GM18907 (cell line): ENCODE results near the gene LAMB4.

Experiments used
- ATAC-seq: cut with Tn5 transposase; IDR thresholded peaks from one replicate; pipeline ENCODE4 v1.9.1; 2021; ENCODE audit warnings: mild to moderate bottlenecking, moderate library complexity; ENCODE audit not compliant: unreplicated experiment

Gene LAMB4

DNA sequence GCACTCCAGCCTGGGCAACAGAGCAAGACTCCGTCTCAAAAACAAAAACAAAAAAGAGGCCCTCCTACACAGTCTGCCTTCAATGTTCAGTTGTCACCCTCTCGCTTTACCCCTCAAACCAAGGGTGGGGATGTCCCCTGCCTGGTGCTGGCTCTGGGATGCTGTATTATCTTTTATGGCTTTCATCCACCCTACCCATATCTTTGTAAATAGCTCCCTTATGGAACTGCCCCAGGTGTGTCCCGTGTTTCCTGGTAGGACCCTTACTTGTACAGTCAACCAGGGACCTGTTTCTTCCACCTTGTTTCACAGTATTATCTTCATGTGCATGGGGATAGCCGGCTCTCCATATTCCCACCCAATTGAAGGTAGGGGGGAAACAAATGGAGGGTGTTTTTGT lies 111.5 kb downstream of the LAMB4 start:
- ATAC-seq = no peak

GRCh38 chr7:108017776-108018151 lies 112.4 kb downstream of the LAMB4 start:
- ATAC-seq = no peak

DNA sequence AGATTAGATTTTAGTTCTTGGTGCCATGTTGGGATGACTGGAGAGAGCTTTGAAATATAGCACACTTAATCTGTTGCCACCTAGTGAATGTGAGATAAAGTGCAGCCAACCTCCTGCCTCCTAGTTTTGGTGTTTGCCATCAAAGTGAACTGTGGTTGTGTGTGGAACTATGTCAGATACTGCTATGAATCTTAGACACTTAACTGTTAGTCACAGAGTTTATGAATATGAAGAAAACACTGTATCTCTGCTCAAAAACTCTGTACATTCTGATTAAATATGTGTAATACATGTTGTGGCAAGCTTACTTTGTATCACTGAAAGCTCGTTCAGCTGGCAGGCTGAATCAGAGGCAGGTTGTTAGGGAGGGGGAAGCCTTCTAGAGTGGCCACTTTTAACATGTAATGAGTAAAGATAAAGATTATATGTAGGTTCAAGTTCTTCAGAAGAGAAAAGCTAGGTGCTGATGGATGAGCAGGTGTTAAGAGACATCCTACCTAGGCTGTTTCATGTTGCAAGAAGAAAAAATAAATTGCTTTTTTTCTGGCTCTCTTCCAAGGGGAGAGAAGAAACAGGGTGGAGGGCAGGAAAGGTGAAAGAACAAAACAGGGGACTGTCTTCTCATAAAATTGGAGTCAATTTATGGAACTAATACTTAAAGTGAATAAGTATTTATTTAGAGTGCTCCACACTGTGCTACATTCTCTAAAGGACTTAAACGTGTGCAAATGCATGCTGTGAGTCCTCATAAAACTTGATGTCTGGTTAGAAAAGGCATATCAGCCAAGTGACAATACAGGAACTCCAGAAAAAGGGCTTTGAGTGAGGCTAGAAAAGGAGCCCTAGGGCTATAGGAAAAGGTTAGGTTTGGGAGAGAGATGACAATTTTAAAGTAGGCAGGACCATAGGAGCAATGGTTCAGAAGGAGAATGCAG lies 113.1 kb downstream of the LAMB4 start:
- peak; percentile 68 for ATAC-seq

GRCh38 chr7:108015740-108016139 lies 114.4 kb downstream of the LAMB4 start:
- ATAC-seq = no peak

- no peak for ATAC-seq
Measured at GRCh38 chr7:108014747-108015682, 115.1 kb downstream of the LAMB4 start.

DNA sequence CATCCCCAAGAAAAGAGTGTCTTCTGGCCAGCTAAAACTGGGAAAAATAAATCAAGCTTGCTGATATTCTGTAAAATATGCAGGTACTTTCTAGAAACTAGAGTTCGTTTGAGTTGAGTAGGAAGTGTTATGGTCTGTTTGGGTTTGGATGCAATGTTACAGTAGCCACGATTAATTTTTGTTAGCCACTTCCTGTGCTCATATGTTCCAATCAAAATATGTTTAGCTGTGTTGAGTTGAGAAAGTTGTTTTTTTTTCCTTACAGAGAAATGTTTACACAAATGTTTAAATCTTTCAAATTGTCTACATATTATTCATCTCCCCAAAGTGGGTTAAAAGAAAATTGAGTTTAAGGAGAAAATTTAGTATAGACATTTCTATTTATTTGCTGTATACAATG lies 115.9 kb downstream of the LAMB4 start:
- ATAC-seq = no peak

DNA sequence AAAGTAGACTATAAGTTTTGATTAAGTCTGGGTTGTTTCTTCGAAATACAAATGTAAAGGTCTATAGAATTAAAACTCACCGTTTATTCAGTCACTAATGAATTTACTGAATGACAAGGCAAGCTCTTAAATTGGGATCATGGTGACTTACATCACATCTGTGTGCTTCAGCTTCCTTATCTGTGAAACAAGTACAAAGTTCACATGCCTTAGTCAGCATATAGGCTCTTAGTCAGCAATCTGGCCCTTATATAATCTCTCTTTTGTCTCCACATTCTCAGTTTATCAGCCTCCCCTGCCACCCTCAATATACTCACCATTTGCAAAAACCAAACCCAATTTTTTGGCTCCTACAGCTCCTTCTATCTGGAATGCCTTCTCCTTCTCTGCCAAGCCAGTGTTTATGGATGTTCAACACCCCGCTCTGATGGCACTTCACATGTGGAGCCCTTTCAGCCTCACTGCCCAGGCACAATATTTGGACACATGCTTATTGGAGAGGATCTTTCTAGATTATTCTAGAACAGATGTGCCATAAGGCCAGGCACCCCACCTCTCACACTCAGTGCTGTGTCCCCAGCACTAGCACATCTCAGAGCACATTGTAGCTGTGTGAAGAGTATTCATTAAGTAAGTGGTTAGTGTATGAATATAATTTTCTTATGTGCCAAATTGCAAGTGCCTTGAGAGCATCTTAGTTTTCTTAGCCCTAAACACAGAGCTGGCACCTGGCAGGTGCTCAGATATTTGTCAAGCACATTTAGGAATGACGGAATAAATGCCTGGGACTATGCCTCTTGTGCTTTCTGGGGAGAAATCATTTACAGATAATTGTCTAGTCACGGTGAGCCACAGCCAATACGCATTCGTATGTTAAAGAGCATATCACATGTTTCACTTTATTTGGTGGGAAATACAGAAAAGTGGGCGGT lies 117.4 kb downstream of the LAMB4 start:
- ATAC-seq = no peak

DNA sequence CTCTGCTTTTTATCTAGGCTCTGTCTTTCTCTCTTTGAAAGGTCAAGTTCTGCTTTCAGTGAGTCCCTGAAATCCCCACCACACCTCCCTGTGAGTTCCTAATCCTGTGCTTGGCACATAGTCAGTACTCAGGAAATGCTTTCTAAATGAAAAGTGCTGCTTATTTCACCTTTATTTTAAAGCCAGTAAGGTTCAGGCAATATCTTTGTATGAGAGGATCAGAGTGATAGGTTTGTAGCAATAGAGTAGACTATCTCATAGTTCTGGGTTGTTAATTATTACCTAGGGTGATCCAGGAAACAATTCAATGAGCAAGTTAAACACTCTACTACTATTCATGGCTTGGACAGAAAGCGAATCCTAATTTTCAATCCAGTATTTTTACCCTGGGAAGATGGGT lies 119.8 kb downstream of the LAMB4 start:
- peak; percentile 50 for ATAC-seq

DNA sequence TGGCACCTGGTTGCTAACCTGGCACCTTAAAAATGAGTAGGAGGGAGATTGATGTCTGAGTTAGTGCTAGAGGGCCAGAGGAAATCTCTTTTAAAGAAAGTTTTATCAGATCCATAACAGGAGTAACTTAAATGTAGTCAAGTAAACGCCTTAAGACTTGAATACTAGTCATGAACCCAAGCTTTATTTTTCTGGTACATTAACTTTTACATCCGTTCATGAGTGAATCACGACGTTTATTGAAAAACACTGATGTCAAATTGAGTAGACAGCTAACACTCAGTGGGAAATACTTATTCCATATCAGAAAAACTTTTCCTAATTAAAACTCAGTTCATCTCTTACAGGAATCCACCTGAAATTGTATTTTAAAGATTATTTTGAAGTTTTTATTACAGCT lies 120.3 kb downstream of the LAMB4 start:
- ATAC-seq = no peak

GRCh38 chr7:108008827-108009226 lies 121.3 kb downstream of the LAMB4 start:
- no peak for ATAC-seq

DNA sequence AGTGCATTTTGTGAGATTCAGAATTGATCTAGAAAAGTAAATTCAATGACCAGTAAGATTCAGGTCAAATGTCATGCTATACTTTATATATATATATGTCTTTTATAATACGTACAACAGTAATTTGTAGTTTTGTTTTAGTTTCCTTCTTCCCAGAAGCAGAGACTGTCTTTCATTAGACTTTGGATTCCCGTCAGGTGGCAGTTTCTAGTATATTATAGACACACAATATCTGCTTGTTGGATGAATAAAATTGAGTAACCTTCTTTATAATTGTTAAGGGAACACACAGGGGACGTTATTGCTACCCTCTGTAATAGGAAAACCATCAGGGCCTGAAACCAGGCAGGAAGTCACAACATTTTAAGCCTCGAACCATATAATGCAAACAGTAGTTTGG lies 121.9 kb downstream of the LAMB4 start:
- ATAC-seq = no peak

- no peak for ATAC-seq
Measured at GRCh38 chr7:108007762-108008161, 122.4 kb downstream of the LAMB4 start.

- no peak for ATAC-seq
Measured at GRCh38 chr7:108007261-108007660, 122.9 kb downstream of the LAMB4 start.

- ATAC-seq = peak; percentile 90
Measured at GRCh38 chr7:108004220-108005142, 125.7 kb downstream of the LAMB4 start.

DNA sequence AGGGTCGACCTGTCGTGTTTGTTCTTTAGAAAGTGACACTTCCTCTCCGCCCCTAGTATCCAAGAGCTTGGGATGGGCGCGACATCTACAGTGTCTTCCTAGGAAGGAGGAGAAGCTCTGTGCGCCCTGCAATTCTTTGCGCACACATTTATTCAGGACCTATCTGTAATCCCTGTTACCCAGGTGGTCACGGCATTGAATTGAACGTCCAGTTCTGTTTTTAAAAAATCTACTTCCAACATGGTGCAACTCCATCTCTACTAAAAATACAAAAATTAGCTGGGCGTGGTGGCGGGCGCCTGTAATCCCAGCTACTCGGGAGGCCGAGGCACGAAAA lies 126.6 kb downstream of the LAMB4 start:
- no peak for ATAC-seq

- no peak for ATAC-seq
Measured at GRCh38 chr7:108002726-108003598, 127.2 kb downstream of the LAMB4 start, which contains the start of gene LAMB1. Gene LAMB1 (minus strand): TSS chr7:108003161. CDS start chr7:108002885, 276 bp downstream.

- ATAC-seq = no peak
Measured at GRCh38 chr7:108001764-108002725, 128.1 kb downstream of the LAMB4 start.
